GM19455 (cell line): ENCODE data around the gene ZNF554.
"Not testable (repeated sequence)": the region's sequence is repeated elsewhere in the genome, so short reads cannot be mapped to it uniquely, and the experiment has no call there.

Experiments used
- ATAC-seq: cut with Tn5 transposase; IDR thresholded peaks from one replicate; pipeline ENCODE4 v1.9.1; 2021; ENCODE audit not compliant: unreplicated experiment

The ZNF554 gene

DNA sequence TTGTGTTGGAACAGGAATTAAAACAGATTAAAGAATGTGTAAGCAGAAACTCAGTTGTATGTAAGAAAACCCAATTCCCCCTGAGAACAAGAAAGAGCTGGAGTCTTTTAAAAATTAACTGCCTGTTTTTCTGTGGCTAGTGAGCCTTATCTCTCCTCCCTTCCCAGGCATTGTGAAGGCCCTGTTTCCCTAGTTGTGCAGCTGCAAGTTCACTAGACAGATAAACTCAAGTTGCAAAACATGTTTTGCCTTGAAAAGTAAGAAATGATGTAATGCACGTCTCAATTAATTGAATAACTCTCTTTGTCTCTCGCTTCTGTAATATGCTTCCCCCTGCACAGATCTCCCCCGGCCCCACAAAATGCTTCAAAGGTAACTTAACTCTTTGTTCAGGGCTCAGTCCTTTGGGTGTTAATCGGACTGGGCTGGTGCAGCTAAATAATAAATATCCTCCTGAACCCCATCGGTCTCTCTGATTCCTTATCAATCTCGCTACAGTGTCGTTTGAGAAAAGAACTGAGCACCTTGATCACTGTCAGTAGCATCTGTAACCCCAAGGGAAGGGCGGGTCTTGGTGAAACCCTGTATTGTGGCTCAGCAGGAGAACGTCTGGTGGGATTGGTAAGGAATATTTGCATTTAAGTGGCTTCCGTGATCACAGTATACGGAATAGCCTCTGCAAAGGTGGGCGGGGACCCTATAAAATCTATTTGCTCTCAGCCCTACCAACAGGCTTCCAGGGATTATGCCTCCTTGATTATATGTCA, 45.8 kb downstream of the ZNF554 start:
- no peak for ATAC-seq

DNA sequence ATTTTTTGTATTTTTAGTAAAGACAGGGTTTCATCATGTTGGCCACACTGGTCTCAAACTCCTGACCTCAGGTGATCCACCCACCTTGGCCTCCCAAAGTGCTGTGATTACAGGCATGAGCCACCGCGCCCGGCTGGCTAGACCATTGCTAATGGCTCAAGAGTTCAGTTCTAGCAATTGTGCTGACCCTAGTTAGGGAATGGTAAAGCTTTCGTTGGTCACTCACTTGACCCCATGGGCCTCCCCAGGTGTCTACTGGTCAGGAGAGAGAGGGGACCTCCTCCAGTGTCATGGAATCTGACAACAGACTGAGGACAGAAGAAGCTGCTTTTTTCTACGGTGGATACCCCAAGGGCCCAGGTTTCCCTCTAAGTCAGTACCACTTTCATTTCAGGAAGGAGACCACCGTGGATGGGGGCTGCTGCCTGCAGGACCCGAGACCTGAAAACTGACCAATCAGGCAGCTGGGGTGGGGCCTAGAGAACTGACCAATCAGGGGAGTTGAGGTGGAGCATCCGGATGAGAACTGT, 46.9 kb downstream of the ZNF554 start:
- no peak for ATAC-seq

DNA sequence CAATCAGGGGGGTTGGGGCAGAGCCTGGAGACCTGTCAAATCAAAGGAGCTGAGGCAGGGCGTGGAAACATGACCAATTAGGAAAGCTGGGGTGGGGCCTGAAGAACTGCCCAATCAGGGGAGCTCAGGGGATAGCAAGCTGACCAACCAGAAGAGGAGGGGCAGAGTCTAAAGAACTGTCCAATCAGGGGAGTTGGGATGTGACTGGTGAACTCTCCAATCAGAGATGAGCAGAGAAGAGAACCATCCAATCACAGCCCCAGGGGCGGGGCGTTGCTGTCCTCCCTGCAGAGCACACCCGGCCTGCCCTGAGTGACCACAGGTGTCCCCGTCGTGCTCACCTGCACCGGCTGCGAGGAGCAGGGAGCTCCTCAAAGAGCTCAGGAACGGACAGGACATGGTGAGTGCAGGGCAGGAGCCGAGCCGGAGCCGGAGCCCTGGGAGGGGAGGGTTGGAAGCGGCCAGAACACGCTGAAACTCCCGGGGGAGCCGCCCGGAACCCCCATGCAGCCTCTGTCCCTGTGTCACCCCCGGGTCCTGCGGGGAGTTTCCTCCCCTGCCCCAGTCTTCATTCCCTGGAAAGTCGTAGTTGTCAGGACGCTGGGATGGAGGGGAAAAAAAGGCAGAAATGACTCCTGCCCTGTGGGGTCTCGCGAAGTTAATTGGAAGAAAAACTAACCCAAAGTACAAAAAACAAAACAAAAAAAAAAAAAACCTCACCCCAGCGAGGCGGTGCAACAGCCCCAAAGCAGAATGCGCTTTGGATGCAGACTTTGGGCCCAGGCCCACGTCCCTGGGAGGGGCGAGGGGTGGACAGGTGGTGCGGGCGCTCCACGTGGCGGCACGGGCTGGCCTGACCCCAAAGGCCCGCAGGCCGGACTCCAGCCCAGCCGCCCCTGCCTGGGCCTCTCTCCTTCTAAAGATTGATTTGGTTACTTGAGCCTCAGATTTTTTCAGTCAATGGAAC, 47.6 kb downstream of the ZNF554 start, which contains the start of gene ZNF556:
TSS of gene ZNF556 (plus strand) at position 311 of the 967 bp plus-strand sequence. CDS start at position 398, 87 bp downstream.
- no peak for ATAC-seq

DNA sequence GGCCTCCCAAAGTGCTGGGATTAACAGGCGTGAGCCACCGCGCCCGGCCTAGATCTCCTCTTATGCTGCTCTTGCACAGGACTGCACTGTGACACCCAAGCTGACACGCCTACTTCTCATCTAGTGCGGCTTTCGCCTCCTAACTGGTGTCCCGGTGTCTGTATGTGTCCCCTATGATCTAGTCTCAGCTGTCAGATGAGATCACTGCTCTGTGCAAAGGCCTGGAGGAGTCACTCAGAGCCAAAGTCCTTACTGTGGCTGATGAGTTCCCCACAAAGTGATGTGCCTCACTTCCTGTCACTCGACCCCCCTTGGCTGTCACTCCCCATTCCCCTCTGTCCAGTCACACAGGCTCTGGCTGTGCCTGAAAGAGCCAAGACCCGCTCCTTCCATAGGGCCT, 50.0 kb downstream of the ZNF554 start:
- ATAC-seq: no peak

DNA sequence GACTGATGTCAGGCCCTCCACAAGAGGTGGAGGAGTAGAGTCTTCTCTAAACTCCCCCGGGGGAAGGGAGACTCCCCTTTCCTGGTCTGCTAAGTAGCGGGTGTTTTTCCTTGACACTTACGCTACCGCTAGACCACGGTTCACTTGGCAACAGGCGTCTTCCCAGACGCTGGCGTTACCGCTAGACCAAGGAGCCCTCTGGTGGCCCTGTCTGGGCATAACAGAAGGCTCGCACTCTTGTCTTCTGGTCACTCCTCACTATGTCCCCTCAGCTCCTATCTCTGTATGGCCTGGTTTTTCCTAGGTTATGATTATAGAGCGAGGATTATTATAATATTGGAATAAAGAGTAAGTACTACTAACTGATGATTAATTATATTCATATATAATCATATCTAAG, 52.5 kb downstream of the ZNF554 start:
- not testable (repeated sequence) for ATAC-seq

DNA sequence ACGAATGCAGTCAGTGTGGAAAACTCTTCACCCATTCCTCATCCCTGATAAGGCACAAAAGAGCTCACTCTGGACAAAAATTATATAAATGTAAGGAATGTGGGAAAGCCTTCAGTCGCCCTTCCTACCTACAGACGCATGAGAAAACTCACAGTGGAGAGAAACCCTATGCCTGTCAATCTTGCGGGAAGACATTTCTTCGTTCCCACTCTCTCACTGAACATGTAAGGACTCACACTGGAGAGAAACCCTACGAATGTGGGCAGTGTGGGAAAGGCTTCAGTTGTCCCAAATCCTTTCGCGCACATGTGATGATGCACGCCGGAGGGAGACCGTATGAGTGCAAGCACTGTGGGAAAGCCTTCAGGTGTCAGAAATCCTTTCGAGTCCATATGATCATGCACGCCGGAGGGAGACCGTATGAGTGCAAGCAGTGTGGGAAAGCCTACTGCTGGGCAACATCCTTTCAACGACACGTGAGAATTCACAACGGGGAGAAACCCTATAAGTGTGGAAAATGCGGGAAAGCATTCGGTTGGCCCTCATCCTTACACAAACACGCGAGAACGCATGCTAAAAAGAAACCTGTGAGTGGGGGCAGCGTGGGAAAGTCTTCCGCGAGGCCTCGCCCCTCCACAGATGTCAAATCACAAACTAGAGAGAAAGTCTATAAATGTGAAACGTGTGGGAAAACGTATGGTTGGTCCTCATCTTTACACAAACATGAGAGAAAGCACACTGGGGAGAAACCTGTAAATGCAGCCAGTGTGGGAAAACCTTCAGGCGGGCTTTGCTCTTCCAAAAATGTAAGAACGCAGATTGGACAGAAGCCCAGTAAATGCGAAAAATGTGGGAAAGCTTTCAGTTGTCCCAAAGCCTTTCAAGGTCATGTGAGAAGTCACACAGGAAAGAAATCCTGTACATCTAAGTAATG, 58.0 kb downstream of the ZNF554 start:
- no peak for ATAC-seq

DNA sequence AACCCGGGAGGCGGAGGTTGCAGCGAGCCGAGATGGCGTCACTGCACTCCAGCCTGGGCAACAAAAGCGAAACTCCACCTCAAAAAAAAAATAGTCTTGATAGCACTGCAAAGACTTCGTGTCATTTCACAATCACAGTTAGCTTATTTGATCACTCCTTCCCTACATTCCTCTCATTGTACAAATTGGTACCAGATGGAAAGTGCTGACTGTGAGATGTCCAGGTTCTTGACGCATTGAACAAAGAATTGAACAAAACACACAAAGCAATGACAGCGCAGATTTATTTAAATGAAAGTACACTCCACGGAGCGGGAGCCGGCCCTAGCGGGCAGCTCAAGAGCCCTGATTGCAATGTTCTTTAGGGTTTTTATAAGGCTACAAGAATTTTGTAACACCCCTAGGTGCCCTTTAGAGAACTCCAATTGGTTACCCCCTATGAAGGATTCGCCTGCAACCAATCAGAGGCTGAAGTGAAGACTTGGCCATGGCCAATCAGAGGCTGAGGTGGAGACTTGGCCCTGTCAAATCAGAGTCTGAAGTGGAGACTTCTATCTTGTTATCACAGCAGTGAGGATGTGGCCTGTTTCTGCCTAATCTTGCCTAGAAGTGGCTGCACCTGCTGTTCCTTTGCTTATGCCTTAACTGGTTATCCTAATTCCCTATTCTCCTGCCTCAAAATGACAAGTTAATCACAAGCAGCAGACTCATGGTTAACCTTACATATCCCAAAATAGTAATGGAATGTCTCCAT, 64.2 kb downstream of the ZNF554 start:
- no peak for ATAC-seq

DNA sequence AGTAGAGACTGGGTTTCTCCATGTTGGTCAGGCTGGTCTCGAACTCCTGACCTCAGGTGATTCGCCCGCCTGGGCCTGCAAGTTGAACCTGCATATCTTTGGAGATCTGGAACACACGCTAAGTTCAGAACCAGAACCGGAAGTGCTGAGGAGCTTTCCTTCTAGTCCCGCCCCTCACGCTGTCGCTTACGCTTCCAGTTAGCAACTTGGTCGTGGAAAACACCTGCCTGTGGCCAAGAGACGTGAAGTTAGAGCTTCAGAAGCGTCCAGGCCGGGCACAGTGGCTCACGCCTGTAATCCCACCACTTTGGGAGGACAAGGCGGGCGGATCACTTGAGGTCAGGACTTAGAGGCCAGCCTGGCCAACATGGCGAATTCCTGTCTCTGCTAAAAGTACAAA, 66.1 kb downstream of the ZNF554 start:
- no peak for ATAC-seq
